GM13976 (cell line): ENCODE data around the gene THAP6.

Experiments used
- DNase-seq: peaks from one replicate; pipeline ENCODE4 v3.0.0; 2012; ENCODE audit warnings: low spot score
- in situ Hi-C: fragments of 300-500 bp; cut with MboI; formaldehyde crosslinking; loops from one replicate; pipeline ENCODE4 v1.12.0; 2022; ENCODE audit warnings: low sequenced_read_pairs, mixed read lengths, inconsistent platforms; ENCODE audit not compliant: unreplicated experiment
- TF ChIP-seq, protein P1 (sequence below): IDR thresholded peaks from 2 replicates; pipeline ENCODE4 v1.5.1; 2012; ENCODE audit warnings: borderline replicate concordance, mild to moderate bottlenecking; ENCODE audit not compliant: insufficient read depth; ENCODE audit errors: extremely low read depth, missing control alignments, control extremely low read depth

Gene THAP6

DNA sequence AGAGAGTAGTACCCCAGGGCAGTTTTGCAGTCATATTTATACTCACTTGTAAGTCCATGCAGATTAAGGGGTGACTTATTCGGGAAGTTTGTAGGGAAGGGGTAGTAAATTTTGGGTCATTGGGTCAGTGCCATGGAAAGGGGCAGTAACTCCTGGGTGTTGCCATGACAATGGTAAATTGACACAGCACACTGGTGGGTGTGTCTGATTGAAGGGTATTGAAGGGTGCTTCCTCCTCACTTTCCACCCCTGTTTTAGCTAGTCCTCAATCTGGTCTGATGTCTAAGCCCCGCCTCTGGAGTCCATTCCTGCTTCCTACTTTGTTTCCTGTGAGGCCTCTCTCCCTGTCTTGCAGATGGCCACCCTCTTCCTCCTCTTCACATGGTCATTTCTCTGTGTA is 53.5 kb downstream of the THAP6 start:
- TF ChIP-seq, protein P1, sequence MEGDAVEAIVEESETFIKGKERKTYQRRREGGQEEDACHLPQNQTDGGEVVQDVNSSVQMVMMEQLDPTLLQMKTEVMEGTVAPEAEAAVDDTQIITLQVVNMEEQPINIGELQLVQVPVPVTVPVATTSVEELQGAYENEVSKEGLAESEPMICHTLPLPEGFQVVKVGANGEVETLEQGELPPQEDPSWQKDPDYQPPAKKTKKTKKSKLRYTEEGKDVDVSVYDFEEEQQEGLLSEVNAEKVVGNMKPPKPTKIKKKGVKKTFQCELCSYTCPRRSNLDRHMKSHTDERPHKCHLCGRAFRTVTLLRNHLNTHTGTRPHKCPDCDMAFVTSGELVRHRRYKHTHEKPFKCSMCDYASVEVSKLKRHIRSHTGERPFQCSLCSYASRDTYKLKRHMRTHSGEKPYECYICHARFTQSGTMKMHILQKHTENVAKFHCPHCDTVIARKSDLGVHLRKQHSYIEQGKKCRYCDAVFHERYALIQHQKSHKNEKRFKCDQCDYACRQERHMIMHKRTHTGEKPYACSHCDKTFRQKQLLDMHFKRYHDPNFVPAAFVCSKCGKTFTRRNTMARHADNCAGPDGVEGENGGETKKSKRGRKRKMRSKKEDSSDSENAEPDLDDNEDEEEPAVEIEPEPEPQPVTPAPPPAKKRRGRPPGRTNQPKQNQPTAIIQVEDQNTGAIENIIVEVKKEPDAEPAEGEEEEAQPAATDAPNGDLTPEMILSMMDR: no peak

More for the DNA sequence above, 53.5 kb downstream of the THAP6 start:
- DNase-seq: no peak
- in situ Hi-C loops: no loop called here
